Kidney capillary endothelial cell (primary cell): ENCODE results near the gene ANLN.
A peak's percentile ranks its signal among the peaks of the same experiment; 100 is the strongest.
"Not testable (repeated sequence)": the region's sequence is repeated elsewhere in the genome, so short reads cannot be mapped to it uniquely, and the experiment has no call there.

ENCODE experiments used
- DNase-seq: peaks from one replicate; pipeline ENCODE4 v3.0.0-alpha.2; 2018; ENCODE audit warnings: low spot score

Gene ANLN

GRCh38 chr7:36389371-36390198 lies at the start of gene ANLN:
TSS of gene ANLN (plus strand) at chr7:36389862. CDS start at chr7:36390027, 165 bp downstream.
- peak; percentile 84 for DNase-seq

GRCh38 chr7:36343548-36343947 lies 46.1 kb upstream of the ANLN start:
- DNase-seq: no peak

GRCh38 chr7:36344622-36345021 lies 45.0 kb upstream of the ANLN start:
- no peak for DNase-seq

- no peak for DNase-seq
Observed at GRCh38 chr7:36346260-36346831, 43.3 kb upstream of the ANLN start.

- no peak for DNase-seq
Observed at GRCh38 chr7:36348256-36348655, 41.4 kb upstream of the ANLN start.

GRCh38 chr7:36348771-36349170 lies 40.9 kb upstream of the ANLN start:
- DNase-seq: no peak

GRCh38 chr7:36349626-36350025 lies 40.0 kb upstream of the ANLN start:
- DNase-seq: no peak

- no peak for DNase-seq
Observed at GRCh38 chr7:36355490-36355889, 34.2 kb upstream of the ANLN start.

GRCh38 chr7:36357054-36357453 lies 32.6 kb upstream of the ANLN start:
- no peak for DNase-seq

- no peak for DNase-seq
Observed at GRCh38 chr7:36358589-36358988, 31.1 kb upstream of the ANLN start.

- DNase-seq: no peak
Observed at GRCh38 chr7:36360244-36360643, 29.4 kb upstream of the ANLN start.

GRCh38 chr7:36361227-36361626 lies 28.4 kb upstream of the ANLN start:
- no peak for DNase-seq

- no peak for DNase-seq
Observed at GRCh38 chr7:36363515-36363914, 26.1 kb upstream of the ANLN start.

- DNase-seq: no peak
Observed at GRCh38 chr7:36366005-36366717, 23.5 kb upstream of the ANLN start.

GRCh38 chr7:36366718-36367560 lies 22.7 kb upstream of the ANLN start:
- peak; percentile 83 for DNase-seq

GRCh38 chr7:36367561-36368077 lies 22.0 kb upstream of the ANLN start:
- no peak for DNase-seq

GRCh38 chr7:36368496-36368895 lies 21.2 kb upstream of the ANLN start:
- DNase-seq: no peak

GRCh38 chr7:36369171-36369570 lies 20.5 kb upstream of the ANLN start:
- no peak for DNase-seq

- DNase-seq: no peak
Observed at GRCh38 chr7:36370046-36370445, 19.6 kb upstream of the ANLN start.

- DNase-seq: no peak
Observed at GRCh38 chr7:36372156-36372555, 17.5 kb upstream of the ANLN start.

GRCh38 chr7:36378555-36378954 lies 11.1 kb upstream of the ANLN start:
- DNase-seq: not testable (repeated sequence)
